HepG2 (cell line): ENCODE measurements around the gene TMEM219. TPM values are rescaled to one million over a fixed set of nuclear protein-coding genes. Genes with fewer than 3 reads are reported as not detected.

Experiments used
- CHCHD3 ChIP-seq: sonication (generic); formaldehyde crosslinking; IDR thresholded peaks from 2 replicates; pipeline ENCODE4 v1.8.0; 2022; ENCODE audit warnings: mild to moderate bottlenecking, missing genetic modification reagents, moderate library complexity
- CREM ChIP-seq, 2 experiments: sonication (generic) in 1 of 2; formaldehyde crosslinking in 1 of 2; IDR thresholded peaks; 2 replicates each; pipeline versions ENCODE4 v1.4.0 to v1.6.1; 2016 to 2020; ENCODE audit warnings: antibody characterized with exemption in 1 of 2, mild to moderate bottlenecking in 1 of 2, missing genetic modification reagents in 1 of 2
- EED ChIP-seq: sonication (generic); formaldehyde crosslinking; IDR thresholded peaks from 2 replicates; pipeline ENCODE4 v1.5.0; 2020; ENCODE audit warnings: mild to moderate bottlenecking, missing genetic modification reagents
- ESRRA ChIP-seq: sonication (generic); formaldehyde crosslinking; IDR thresholded peaks from 2 replicates; pipeline ENCODE4 v1.5.1; 2020; ENCODE audit warnings: mild to moderate bottlenecking, low read depth, missing genetic modification reagents
- FUBP1 ChIP-seq: sonication (generic); formaldehyde crosslinking; IDR thresholded peaks from 2 replicates; pipeline ENCODE4 v1.5.1; 2020; ENCODE audit warnings: missing genetic modification reagents, mild to moderate bottlenecking, borderline replicate concordance
- GFI1 ChIP-seq: sonication (generic); formaldehyde crosslinking; IDR thresholded peaks from 2 replicates; pipeline ENCODE4 v1.5.0; 2020; ENCODE audit warnings: missing genetic modification reagents, mild to moderate bottlenecking, borderline replicate concordance
- NFIB ChIP-seq: sonication (generic); formaldehyde crosslinking; IDR thresholded peaks from 2 replicates; pipeline ENCODE4 v1.9.0; 2021; ENCODE audit warnings: missing genetic modification reagents, mild to moderate bottlenecking, borderline replicate concordance
- PAF1 ChIP-seq: IDR thresholded peaks from 2 replicates; pipeline ENCODE4 v1.6.1; 2016; ENCODE audit warnings: missing genetic modification reagents, missing compliant biosample characterization
- PAX8 ChIP-seq: sonication (generic); formaldehyde crosslinking; IDR thresholded peaks from 2 replicates; pipeline ENCODE4 v1.8.0; 2022; ENCODE audit warnings: mild to moderate bottlenecking, missing genetic modification reagents, borderline replicate concordance
- PHF21A ChIP-seq: sonication (generic); formaldehyde crosslinking; IDR thresholded peaks from 2 replicates; pipeline ENCODE4 v1.5.0; 2020; ENCODE audit warnings: mild to moderate bottlenecking, missing genetic modification reagents
- RARG ChIP-seq: sonication (generic); formaldehyde crosslinking; IDR thresholded peaks from 2 replicates; pipeline ENCODE4 v1.4.0; 2020; ENCODE audit warnings: low read depth, mild to moderate bottlenecking, missing genetic modification reagents
- RCOR2 ChIP-seq: IDR thresholded peaks from 2 replicates; pipeline ENCODE4 v1.6.1; 2016; ENCODE audit warnings: missing biosample characterization, missing genetic modification reagents
- REXO4 ChIP-seq: sonication (generic); formaldehyde crosslinking; IDR thresholded peaks from 2 replicates; pipeline ENCODE4 v1.8.0; 2022; ENCODE audit warnings: missing genetic modification reagents, mild to moderate bottlenecking, borderline replicate concordance
- RFXANK ChIP-seq: IDR thresholded peaks from 2 replicates; pipeline ENCODE4 v1.6.1; 2016
- SOX5 ChIP-seq: IDR thresholded peaks from 2 replicates; pipeline ENCODE4 v1.6.1; 2016; ENCODE audit warnings: borderline replicate concordance
- SRSF9 ChIP-seq: fragments of 200-400 bp; formaldehyde crosslinking; IDR thresholded peaks from 2 replicates; pipeline ENCODE4 v1.6.1; 2018; ENCODE audit warnings: borderline replicate concordance, mild to moderate bottlenecking, low read depth, low read length; ENCODE audit not compliant: insufficient read depth, poor library complexity, severe bottlenecking
- ZBTB20 ChIP-seq: sonication (generic); formaldehyde crosslinking; IDR thresholded peaks from 2 replicates; pipeline ENCODE4 v1.8.1; 2023; ENCODE audit warnings: missing genetic modification reagents, low read depth, mild to moderate bottlenecking, borderline replicate concordance
- ZFYVE20 ChIP-seq: sonication (generic); formaldehyde crosslinking; IDR thresholded peaks from 2 replicates; pipeline ENCODE4 v1.8.0; 2023; ENCODE audit warnings: low read depth, mild to moderate bottlenecking, moderate library complexity, missing genetic modification reagents, borderline replicate concordance
- ZMAT3 ChIP-seq: sonication (generic); formaldehyde crosslinking; conservative IDR thresholded peaks from 2 replicates; pipeline ENCODE4 v1.7.0; 2021; ENCODE audit warnings: missing genetic modification reagents
- ZNF121 ChIP-seq: sonication (generic); formaldehyde crosslinking; IDR thresholded peaks from 2 replicates; pipeline ENCODE4 v1.5.0; 2020; ENCODE audit warnings: mild to moderate bottlenecking, missing genetic modification reagents
- ZNF225 ChIP-seq: sonication (generic); formaldehyde crosslinking; IDR thresholded peaks from 2 replicates; pipeline ENCODE4 v1.4.0; 2020; ENCODE audit warnings: mild to moderate bottlenecking, missing genetic modification reagents
- ZNF264 ChIP-seq: sonication (generic); formaldehyde crosslinking; IDR thresholded peaks from 2 replicates; pipeline ENCODE4 v1.4.0; 2020; ENCODE audit warnings: missing genetic modification reagents
- ZNF335 ChIP-seq: sonication (generic); formaldehyde crosslinking; IDR thresholded peaks from 2 replicates; pipeline ENCODE4 v1.4.0; 2020; ENCODE audit warnings: missing genetic modification reagents
- ZNF383 ChIP-seq: sonication (generic); formaldehyde crosslinking; IDR thresholded peaks from 2 replicates; pipeline ENCODE4 v1.4.0; 2020; ENCODE audit warnings: missing genetic modification reagents, mild to moderate bottlenecking, borderline replicate concordance
- ZNF629 ChIP-seq: sonication (generic); formaldehyde crosslinking; conservative IDR thresholded peaks from 2 replicates; pipeline ENCODE4 v1.5.0; 2020; ENCODE audit warnings: missing genetic modification reagents
- ZNF7 ChIP-seq: IDR thresholded peaks from 2 replicates; pipeline ENCODE4 v1.6.1; 2016; ENCODE audit warnings: missing biosample characterization, missing genetic modification reagents
- ZNF816 ChIP-seq: sonication (generic); formaldehyde crosslinking; IDR thresholded peaks from 2 replicates; pipeline ENCODE4 v1.8.0; 2022; ENCODE audit warnings: missing genetic modification reagents, mild to moderate bottlenecking, borderline replicate concordance
- ZSCAN22 ChIP-seq: sonication (generic); formaldehyde crosslinking; IDR thresholded peaks from 2 replicates; pipeline ENCODE4 v1.4.0; 2020; ENCODE audit warnings: mild to moderate bottlenecking, missing genetic modification reagents
- polyA plus RNA-seq, 8 experiments: library from polyadenylated mRNA; depleted of rRNA in 3 of 8; stranded (reverse) in 7 of 8; unstranded in 1 of 8; fragments of >200 nt; fragmentation: Illumina TruSeq in 4 of 8; extraction: Trizol in 4 of 8; gene quantifications; 2 replicates each; pipeline versions ENCODE4 v1.2.1 to v1.2.3, GENCODE V29; 2011 to 2016; ENCODE audit warnings: low read depth in 4 of 8, missing spikeins in 1 of 8, mixed read lengths in 1 of 8; ENCODE audit not compliant: insufficient read depth in 1 of 8
- total RNA-seq, 5 experiments: library from RNA; depleted of rRNA; stranded (reverse); fragments of >200 nt; fragmentation: Illumina TruSeq; extraction: Trizol; gene quantifications; 2 replicates each; pipeline ENCODE4 v1.2.3, GENCODE V29; 2016; ENCODE audit warnings: low read depth in 1 of 5
- TF ChIP-seq, protein P1 (sequence below): IDR thresholded peaks from 2 replicates; pipeline ENCODE4 v1.6.1; 2016; ENCODE audit warnings: control low read depth

Gene TMEM219
- total and polyA plus RNA-seq, 2 of the 13 experiments (the other 11 are each of a cell fraction or from before 2014, with no cell fraction given), result 105 to 115 TPM

GRCh38 chr16:29975134-29975538 is 13.3 kb downstream of the TMEM219 start (continued):
- TF ChIP-seq PHF21A (CRISPR knock-in tag) (no peak), RCOR2 (CRISPR knock-in tag) (peak; percentile 83), NFIB (CRISPR knock-in tag) (no peak), ZBTB20 (CRISPR knock-in tag) (no peak), ZNF225 (CRISPR knock-in tag) (no peak), REXO4 (CRISPR knock-in tag) (no peak), ZNF383 (CRISPR knock-in tag) (no peak), RFXANK (CRISPR knock-in tag) (no peak), ZNF629 (CRISPR knock-in tag) (peak; percentile 99), ZMAT3 (CRISPR knock-in tag) (no peak), EED (CRISPR knock-in tag) (no peak), ZNF335 (no peak), ZNF121 (CRISPR knock-in tag) (no peak), SRSF9 (no peak), CHCHD3 (peak; percentile 87; the same call in 1 of the 2 replicates), GFI1 (CRISPR knock-in tag) (0 out of 2 replicates have a peak, but pooled peaks have one; percentile 15), ZFYVE20 (no peak), PAF1 (no peak), ZNF264 (CRISPR knock-in tag) (no peak), ZNF816 (CRISPR knock-in tag) (no peak), SOX5 (no peak), CREM (IDR thresholded peaks at IDR 0.05) (no peak), CREM (CRISPR knock-in tag; IDR thresholded peaks at IDR 0.05) (no peak), FUBP1 (CRISPR knock-in tag) (no peak), ZNF7 (CRISPR knock-in tag) (no peak), RARG (CRISPR knock-in tag) (no peak), ESRRA (CRISPR knock-in tag) (peak; percentile 99), PAX8 (no peak), ZSCAN22 (no peak)
- TF ChIP-seq, protein P1, sequence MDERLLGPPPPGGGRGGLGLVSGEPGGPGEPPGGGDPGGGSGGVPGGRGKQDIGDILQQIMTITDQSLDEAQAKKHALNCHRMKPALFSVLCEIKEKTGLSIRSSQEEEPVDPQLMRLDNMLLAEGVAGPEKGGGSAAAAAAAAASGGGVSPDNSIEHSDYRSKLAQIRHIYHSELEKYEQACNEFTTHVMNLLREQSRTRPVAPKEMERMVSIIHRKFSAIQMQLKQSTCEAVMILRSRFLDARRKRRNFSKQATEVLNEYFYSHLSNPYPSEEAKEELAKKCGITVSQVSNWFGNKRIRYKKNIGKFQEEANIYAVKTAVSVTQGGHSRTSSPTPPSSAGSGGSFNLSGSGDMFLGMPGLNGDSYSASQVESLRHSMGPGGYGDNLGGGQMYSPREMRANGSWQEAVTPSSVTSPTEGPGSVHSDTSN (CRISPR knock-in tag), result no peak
